ENCODE results near the gene AIMP1. TPM values are rescaled to one million over a fixed set of nuclear protein-coding genes. Genes with fewer than 3 reads are reported as not detected.
A peak's percentile ranks its signal among the peaks of the same experiment; 100 is the strongest.

Gene AIMP1
- total and polyA plus RNA-seq, 2 of the 13 experiments (the other 11 are each of a cell fraction or from before 2014, with no cell fraction given) = 28.6 to 82.9 TPM

- TF ChIP-seq, protein P1, sequence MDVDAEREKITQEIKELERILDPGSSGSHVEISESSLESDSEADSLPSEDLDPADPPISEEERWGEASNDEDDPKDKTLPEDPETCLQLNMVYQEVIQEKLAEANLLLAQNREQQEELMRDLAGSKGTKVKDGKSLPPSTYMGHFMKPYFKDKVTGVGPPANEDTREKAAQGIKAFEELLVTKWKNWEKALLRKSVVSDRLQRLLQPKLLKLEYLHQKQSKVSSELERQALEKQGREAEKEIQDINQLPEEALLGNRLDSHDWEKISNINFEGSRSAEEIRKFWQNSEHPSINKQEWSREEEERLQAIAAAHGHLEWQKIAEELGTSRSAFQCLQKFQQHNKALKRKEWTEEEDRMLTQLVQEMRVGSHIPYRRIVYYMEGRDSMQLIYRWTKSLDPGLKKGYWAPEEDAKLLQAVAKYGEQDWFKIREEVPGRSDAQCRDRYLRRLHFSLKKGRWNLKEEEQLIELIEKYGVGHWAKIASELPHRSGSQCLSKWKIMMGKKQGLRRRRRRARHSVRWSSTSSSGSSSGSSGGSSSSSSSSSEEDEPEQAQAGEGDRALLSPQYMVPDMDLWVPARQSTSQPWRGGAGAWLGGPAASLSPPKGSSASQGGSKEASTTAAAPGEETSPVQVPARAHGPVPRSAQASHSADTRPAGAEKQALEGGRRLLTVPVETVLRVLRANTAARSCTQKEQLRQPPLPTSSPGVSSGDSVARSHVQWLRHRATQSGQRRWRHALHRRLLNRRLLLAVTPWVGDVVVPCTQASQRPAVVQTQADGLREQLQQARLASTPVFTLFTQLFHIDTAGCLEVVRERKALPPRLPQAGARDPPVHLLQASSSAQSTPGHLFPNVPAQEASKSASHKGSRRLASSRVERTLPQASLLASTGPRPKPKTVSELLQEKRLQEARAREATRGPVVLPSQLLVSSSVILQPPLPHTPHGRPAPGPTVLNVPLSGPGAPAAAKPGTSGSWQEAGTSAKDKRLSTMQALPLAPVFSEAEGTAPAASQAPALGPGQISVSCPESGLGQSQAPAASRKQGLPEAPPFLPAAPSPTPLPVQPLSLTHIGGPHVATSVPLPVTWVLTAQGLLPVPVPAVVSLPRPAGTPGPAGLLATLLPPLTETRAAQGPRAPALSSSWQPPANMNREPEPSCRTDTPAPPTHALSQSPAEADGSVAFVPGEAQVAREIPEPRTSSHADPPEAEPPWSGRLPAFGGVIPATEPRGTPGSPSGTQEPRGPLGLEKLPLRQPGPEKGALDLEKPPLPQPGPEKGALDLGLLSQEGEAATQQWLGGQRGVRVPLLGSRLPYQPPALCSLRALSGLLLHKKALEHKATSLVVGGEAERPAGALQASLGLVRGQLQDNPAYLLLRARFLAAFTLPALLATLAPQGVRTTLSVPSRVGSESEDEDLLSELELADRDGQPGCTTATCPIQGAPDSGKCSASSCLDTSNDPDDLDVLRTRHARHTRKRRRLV (CRISPR knock-in tag; IDR thresholded peaks at IDR 0.05) = 0 out of 2 replicates have a peak, but pooled peaks have one; percentile 40
- TF ChIP-seq ZNF510 (CRISPR knock-in tag; IDR thresholded peaks at IDR 0.05; ENCODE audit: low read depth) (no peak), ZMYM2 (CRISPR knock-in tag; IDR thresholded peaks at IDR 0.05) (0 out of 2 replicates have a peak, but pooled peaks have one; percentile 41), PRDM4 (CRISPR knock-in tag; IDR thresholded peaks at IDR 0.05; ENCODE audit: borderline replicate concordance) (no peak), KLF6 (CRISPR knock-in tag; IDR thresholded peaks at IDR 0.05) (no peak; the same call in 1 of the 2 replicates), TRIM22 (IDR thresholded peaks at IDR 0.05) (no peak), ZNF563 (CRISPR knock-in tag; IDR thresholded peaks at IDR 0.05) (peak; percentile 63; the same call in 1 of the 2 replicates), ZNF460 (CRISPR knock-in tag; IDR thresholded peaks at IDR 0.05; ENCODE audit: borderline replicate concordance) (no peak), SRSF4 (IDR thresholded peaks at IDR 0.05; ENCODE audit: low read depth, low read length, poor library complexity, severe bottlenecking) (no peak), PCBP1 (IDR thresholded peaks at IDR 0.05; ENCODE audit: borderline replicate concordance, low read depth, low read length) (peak; percentile 84; the same call in 1 of the 2 replicates), ZNF784 (CRISPR knock-in tag; IDR thresholded peaks at IDR 0.05; ENCODE audit: borderline replicate concordance) (no peak)
- TF ChIP-seq, protein P2, sequence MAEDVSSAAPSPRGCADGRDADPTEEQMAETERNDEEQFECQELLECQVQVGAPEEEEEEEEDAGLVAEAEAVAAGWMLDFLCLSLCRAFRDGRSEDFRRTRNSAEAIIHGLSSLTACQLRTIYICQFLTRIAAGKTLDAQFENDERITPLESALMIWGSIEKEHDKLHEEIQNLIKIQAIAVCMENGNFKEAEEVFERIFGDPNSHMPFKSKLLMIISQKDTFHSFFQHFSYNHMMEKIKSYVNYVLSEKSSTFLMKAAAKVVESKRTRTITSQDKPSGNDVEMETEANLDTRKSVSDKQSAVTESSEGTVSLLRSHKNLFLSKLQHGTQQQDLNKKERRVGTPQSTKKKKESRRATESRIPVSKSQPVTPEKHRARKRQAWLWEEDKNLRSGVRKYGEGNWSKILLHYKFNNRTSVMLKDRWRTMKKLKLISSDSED (CRISPR knock-in tag; IDR thresholded peaks at IDR 0.05) = no peak
- TF ChIP-seq, protein P3, sequence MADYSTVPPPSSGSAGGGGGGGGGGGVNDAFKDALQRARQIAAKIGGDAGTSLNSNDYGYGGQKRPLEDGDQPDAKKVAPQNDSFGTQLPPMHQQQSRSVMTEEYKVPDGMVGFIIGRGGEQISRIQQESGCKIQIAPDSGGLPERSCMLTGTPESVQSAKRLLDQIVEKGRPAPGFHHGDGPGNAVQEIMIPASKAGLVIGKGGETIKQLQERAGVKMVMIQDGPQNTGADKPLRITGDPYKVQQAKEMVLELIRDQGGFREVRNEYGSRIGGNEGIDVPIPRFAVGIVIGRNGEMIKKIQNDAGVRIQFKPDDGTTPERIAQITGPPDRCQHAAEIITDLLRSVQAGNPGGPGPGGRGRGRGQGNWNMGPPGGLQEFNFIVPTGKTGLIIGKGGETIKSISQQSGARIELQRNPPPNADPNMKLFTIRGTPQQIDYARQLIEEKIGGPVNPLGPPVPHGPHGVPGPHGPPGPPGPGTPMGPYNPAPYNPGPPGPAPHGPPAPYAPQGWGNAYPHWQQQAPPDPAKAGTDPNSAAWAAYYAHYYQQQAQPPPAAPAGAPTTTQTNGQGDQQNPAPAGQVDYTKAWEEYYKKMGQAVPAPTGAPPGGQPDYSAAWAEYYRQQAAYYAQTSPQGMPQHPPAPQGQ (CRISPR knock-in tag; IDR thresholded peaks at IDR 0.05; ENCODE audit: borderline replicate concordance) = no peak
These were observed at the start of gene AIMP1, which contains the start of gene TBCK (continued) for GRCh38 chr4:106315968-106316772.

All from HepG2 (cell line).